Esophagus muscularis mucosa (tissue), 4 donors: Measurements from ENCODE around the gene TMCC1. TPM values are rescaled to one million over a fixed set of nuclear protein-coding genes. Genes with fewer than 3 reads are reported as not detected.

Source experiments
- DNase-seq: peaks from one replicate; pipeline ENCODE4 v3.0.0-alpha.2; 2017; ENCODE audit errors: extremely low spot score
- H3K27ac ChIP-seq, 4 donors: fragments of 200-600 bp; sonication (generic); replicated peaks in 1 of 4; 1 replicate in 3 of 4; 2 replicates in 1 of 4; pipeline ENCODE4 v1.5.1; 2016 to 2019; ENCODE audit warnings: mild to moderate bottlenecking in 1 of 4
- H3K27me3 ChIP-seq, 4 donors: fragments of 200-600 bp; sonication (generic); one replicate each; pipeline versions ENCODE4 v1.5.1 to v1.6.0; 2016 to 2019
- H3K36me3 ChIP-seq, 4 donors: fragments of 200-600 bp; sonication (generic); one replicate each; pipeline ENCODE4 v1.5.1; 2016 to 2019
- H3K4me1 ChIP-seq, 4 donors: fragments of 200-600 bp; sonication (generic); one replicate each; pipeline ENCODE4 v1.5.1; 2016 to 2019
- H3K4me3 ChIP-seq, 4 donors: fragments of 200-600 bp; sonication (generic); 1 replicate in 2 of 4; 2 replicates in 2 of 4; pipeline ENCODE4 v1.5.1; 2016 to 2019; ENCODE audit warnings: mild to moderate bottlenecking in 4 of 4, moderate library complexity in 1 of 4
- H3K9me3 ChIP-seq, 4 donors: fragments of 200-600 bp; sonication (generic); 1 replicate in 3 of 4; 2 replicates in 1 of 4; pipeline ENCODE4 v1.5.1; 2016 to 2019
- CTCF ChIP-seq, 3 experiments: fragments of 200-600 bp in 2 of 3; fragments of 450-650 bp in 1 of 3; sonication (generic) in 2 of 3; IDR thresholded peaks; one replicate each; pipeline ENCODE4 v1.5.1; 2017 to 2019; ENCODE audit warnings: antibody characterized with exemption in 3 of 3, mild to moderate bottlenecking in 2 of 3, moderate library complexity in 1 of 3
- EP300 ChIP-seq: sonication (generic); formaldehyde crosslinking; IDR thresholded peaks from one replicate; pipeline ENCODE4 v1.6.1; 2017; ENCODE audit warnings: antibody characterized with exemption
- POLR2A ChIP-seq: fragments of 450-650 bp; IDR thresholded peaks from one replicate; pipeline ENCODE4 v1.6.1; 2017; ENCODE audit warnings: antibody characterized with exemption, moderate library complexity, mild to moderate bottlenecking, low read depth
- POLR2AphosphoS5 ChIP-seq, 2 donors: sonication (generic); formaldehyde crosslinking; IDR thresholded peaks; one replicate each; pipeline ENCODE4 v1.6.1; 2017; ENCODE audit warnings: antibody characterized with exemption in 2 of 2
- WGBS: methylation state at CpG from one replicate; pipeline ENCODE4 v1.1.5; 2018; 5-methylcytosine and 5-hydroxymethylcytosine counted together
- intact Hi-C: fragments of 100-400 bp; cut with DNase I; formaldehyde crosslinking; loops from one replicate; pipeline ENCODE4 v1.15.1; 2023
- total RNA-seq, 4 donors: library from RNA; depleted of rRNA; stranded (reverse); fragments of >200 nt; gene quantifications; one replicate each; pipeline versions ENCODE4 v1.1.0 to v1.2.1, GENCODE V29; 2016

The TMCC1 gene
- total RNA-seq, 4 donors from 2014 or later, result 24.5 to 36.2 (median 28.9) TPM

- Histone ChIP-seq H3K9me3 (no peaks in the 10 kb centered on the region), H3K27ac (no peak overlapping the region), H3K4me1 (peaks cover 0 to 6% (median 0%) of the 10 kb centered on the region in 4 donors), H3K36me3 (no peaks in the 10 kb centered on the region), H3K27me3 (peaks cover 0 to 4% (median 0%) of the 10 kb centered on the region in 4 donors), H3K4me3 (no peak overlapping the region)
- no peak for TF ChIP-seq POLR2AphosphoS5 (IDR thresholded peaks at IDR 0.05)
- TF ChIP-seq EP300, result no peak
- TF ChIP-seq CTCF (IDR thresholded peaks at IDR 0.05), result peak in 1 of 3 experiments; percentile 9
- no peak for TF ChIP-seq POLR2A
- no peak for DNase-seq
- 84% methylated on average over 8 of the region's 8 CpGs for WGBS
- intact Hi-C loops, result loop anchor here (5.0 kb wide), 1 partner anchor 111 kb away; no protein-coding TSS in a partner anchor
Observed at GRCh38 chr3:129938140-129938930, 44.8 kb upstream of the TMCC1 start.

GRCh38 chr3:129937717-129938116, 44.2 kb upstream of the TMCC1 start:
- 82% methylated on average over 9 of the region's 9 CpGs for WGBS
- Histone ChIP-seq H3K4me3 (no peak overlapping the region), H3K27me3 (peaks cover 0 to 4% (median 0%) of the 10 kb centered on the region in 4 donors), H3K36me3 (no peaks in the 10 kb centered on the region), H3K4me1 (peaks cover 0 to 6% (median 0%) of the 10 kb centered on the region in 4 donors), H3K27ac (no peak overlapping the region), H3K9me3 (no peaks in the 10 kb centered on the region)
- intact Hi-C loops, result loop anchor here (5.0 kb wide), 1 partner anchor 110 kb away; no protein-coding TSS in a partner anchor
- DNase-seq, result no peak
- TF ChIP-seq POLR2A (no peak), POLR2AphosphoS5 (IDR thresholded peaks at IDR 0.05) (no peak), CTCF (IDR thresholded peaks at IDR 0.05) (no peak), EP300 (no peak)

- TF ChIP-seq POLR2AphosphoS5 (IDR thresholded peaks at IDR 0.05) (peak in 1 of 2 donors; percentile 11), CTCF (IDR thresholded peaks at IDR 0.05) (no peak)
- no peaks in the 10 kb centered on the region for H3K36me3 ChIP-seq
- peak overlapping the region; percentile 36 to 53 (median 43) for H3K4me3 ChIP-seq
- no peaks in the 10 kb centered on the region for H3K9me3 ChIP-seq
- 37% methylated on average over 6 of the region's 6 CpGs for WGBS
- peaks cover 0 to 4% (median 0%) of the 10 kb centered on the region in 4 donors for H3K27me3 ChIP-seq
- H3K4me1 ChIP-seq, result peaks cover 0 to 6% (median 0%) of the 10 kb centered on the region in 4 donors
- intact Hi-C loops, result loop anchor here (5.0 kb wide), 1 partner anchor 109 kb away; no protein-coding TSS in a partner anchor
- DNase-seq, result no peak
- H3K27ac ChIP-seq, result peak overlapping the region in 3 of 4 donors; percentile 38 to 42 (median 39)
Observed at GRCh38 chr3:129936757-129937156, 43.2 kb upstream of the TMCC1 start.

- Histone ChIP-seq H3K4me1 (peaks cover 0 to 6% (median 0%) of the 10 kb centered on the region in 4 donors), H3K36me3 (no peaks in the 10 kb centered on the region), H3K4me3 (peak overlapping the region in 3 of 4 donors; percentile 9 to 28 (median 19)), H3K27me3 (peaks cover 0 to 4% (median 0%) of the 10 kb centered on the region in 4 donors), H3K27ac (no peak overlapping the region), H3K9me3 (peaks cover 0 to 8% (median 3%) of the 10 kb centered on the region in 4 donors)
- no peak for DNase-seq
- intact Hi-C loops, result loop anchor here (2.0 to 5.0 kb wide), 3 partner anchors 107 to 308 kb away; no protein-coding TSS in a partner anchor
- TF ChIP-seq EP300, result no peak
- TF ChIP-seq CTCF (IDR thresholded peaks at IDR 0.05), result peak; percentile 91 to 98 (median 92)
- 31% methylated on average over 20 of the region's 20 CpGs for WGBS
Observed at GRCh38 chr3:129934234-129935123, 41.0 kb upstream of the TMCC1 start.
